NOMO-1 (cell line): ENCODE data around the gene TUBA4B.
A peak's percentile ranks its signal among the peaks of the same experiment; 100 is the strongest.
"Not testable (repeated sequence)": the region's sequence is repeated elsewhere in the genome, so short reads cannot be mapped to it uniquely, and the experiment has no call there.

Experiments
- DNase-seq, 2 experiments: peaks; one replicate each; lab custom pipeline; 2025; ENCODE audit not compliant: unreplicated experiment in 2 of 2; lab: John Stamatoyannopoulos, UW

The TUBA4B gene

DNA sequence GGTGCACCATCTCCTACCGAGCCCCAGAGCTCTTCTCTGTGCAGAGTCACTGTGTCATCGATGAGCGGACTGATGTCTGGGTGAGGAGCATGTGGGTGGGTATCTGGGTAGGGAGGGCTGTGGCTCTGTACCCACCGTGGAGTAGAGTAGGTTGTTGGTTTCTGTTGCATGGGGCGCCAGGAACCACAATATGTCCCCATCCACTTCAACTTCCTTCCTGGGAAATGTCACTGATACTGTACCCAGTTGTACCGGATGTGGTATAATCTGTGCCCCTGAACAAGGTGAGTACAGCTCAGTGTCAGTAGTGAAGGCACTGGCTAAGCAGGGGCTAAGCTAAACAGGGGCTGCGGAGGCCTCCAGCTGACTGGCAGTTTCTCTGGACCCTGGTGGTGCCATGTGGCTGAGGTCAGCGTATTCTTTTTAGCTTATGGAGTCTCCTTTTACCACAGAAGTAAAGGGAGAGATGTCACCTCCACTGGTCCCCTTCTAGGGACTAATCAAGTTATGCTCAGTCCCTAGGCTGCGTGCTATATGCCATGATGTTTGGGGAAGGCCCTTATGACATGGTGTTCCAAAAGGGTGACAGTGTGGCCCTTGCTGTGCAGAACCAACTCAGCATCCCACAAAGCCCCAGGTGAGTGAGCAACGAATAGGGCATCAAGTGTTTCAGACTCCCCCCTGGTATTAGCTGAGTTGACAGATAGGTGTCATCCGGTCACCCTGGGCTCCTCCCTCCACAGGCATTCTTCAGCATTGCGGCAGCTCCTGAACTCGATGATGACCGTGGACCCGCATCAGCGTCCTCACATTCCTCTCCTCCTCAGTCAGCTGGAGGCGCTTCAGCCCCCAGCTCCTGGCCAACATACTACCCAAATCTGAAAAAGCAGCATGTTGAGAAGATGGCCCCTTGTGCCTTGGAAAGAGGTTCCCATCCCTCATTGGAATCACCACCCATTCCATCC lies 5.1 kb upstream of the TUBA4B start:
- no peak for DNase-seq

DNA sequence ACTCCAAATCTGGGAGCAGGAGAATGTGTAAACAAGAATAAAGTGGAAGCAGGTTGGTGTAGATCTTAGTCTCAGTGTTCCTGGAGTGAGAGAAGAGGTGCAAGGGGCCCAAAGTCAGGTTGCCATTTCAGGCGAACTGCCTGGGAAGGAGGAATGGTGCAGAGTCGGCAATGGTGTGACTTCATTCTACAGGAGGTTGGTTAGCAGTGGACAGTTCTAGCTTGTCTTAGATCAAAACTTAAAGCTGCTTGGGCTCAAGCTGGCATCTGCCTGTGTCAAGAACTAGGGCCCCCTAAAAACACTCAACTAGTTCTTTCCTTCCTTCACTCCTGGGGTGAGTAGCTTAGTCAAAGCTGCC lies 4.2 kb upstream of the TUBA4B start:
- no peak for DNase-seq

DNA sequence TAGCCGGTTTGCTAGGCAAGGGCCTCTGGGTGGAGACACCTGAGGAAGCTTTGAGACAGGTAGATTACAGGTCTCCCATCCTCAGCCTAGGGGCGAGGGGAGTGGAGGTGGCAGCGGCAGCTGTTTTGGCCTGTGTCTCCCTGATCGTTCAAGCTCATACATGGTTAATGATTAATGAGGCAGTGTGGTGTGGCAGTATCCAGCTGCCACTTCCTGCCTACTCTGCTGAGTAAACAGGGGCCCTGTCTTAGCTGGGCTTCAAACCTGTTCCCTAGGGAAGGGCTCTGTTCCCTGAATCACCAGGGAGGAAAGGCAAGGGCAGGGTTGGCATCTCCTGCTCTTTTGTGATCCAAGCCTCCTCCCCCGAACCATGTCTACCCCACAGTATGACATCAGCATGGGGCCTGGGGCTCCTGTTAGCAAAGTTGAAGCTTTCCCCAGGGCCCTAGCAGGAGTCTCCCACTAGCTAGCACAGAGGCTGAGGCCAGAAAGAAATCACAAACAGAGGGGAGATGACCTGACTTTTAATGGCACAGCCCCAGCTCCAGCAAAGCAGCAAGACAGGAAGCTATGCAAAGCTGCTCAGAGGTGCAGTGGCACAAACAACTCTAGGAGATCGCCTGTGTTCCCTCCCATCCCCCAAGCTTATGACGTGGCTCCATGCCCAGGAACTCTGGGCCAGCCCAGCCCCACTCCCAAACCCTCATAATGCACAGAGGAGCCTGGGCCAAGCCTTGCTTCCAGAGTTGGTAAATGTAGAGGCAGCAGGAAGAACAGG lies 3.7 kb upstream of the TUBA4B start:
- peak; percentile 47 to 77 for DNase-seq

DNA sequence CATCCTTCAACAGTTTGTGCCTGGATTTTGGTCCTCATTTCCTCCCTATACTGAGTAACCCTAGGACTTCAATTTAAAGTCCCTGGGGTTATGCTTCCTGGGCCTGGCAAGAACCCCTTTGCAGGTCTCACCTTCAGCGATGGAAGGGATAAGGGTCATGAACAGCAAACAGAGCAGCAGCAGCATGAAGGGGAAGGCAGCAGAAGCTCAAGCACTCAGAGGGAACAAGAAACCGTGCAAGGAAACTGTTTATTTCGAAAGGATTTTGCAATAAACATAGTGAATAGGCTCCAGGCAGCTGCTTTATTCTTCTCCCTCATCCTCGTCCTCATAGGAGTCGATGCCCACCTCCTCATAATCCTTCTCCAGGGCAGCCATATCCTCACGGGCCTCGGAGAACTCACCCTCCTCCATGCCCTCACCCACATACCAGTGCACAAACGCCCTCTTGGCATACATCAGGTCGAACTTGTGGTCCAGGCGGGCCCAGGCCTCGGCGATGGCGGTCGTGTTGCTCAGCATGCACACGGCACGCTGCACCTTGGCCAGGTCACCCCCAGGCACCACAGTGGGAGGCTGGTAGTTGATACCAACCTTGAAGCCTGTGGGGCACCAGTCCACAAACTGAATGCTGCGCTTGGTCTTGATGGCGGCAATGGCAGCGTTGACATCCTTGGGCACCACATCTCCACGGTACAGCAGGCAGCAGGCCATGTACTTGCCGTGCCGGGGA lies 2.8 kb upstream of the TUBA4B start:
- DNase-seq, result peak; percentile 61 to 63

DNA sequence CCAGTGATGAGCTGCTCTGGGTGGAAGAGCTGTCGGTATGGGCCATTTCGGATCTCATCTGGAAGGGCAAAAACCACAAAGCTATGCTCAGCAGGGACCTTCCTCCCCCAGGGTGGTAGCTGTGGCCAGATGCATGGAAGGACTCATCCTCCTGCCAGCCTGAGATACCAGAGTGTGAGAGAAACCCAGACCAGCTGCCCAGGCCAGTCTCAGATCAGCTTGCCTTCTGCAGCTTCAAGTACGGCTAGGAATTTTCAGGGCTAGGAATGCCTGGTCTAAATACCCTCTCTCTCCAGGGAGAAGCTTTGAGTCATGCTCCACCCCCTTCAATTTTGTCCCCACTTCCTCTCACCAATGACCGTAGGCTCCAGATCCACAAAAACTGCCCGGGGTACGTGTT lies 1.4 kb upstream of the TUBA4B start:
- no peak for DNase-seq

DNA sequence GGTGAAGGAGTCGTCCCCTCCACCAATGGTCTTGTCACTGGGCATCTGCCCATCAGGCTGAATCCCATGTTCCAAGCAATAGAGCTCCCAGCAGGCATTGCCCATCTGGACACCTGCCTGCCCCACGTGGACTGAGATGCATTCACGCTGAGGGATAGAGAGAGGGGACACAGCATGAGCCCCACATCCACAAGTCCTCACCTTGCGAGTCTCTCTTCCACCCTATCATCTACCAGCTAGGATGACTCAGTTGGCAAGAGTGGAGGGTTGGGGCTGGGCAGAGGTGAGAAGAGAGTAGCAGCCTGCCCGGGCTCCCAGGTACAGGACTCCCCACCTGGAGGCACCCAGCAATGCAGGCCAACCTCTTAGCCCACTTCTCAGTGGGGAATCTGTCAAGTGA lies 959 bp upstream of the TUBA4B start:
- no peak for DNase-seq

DNA sequence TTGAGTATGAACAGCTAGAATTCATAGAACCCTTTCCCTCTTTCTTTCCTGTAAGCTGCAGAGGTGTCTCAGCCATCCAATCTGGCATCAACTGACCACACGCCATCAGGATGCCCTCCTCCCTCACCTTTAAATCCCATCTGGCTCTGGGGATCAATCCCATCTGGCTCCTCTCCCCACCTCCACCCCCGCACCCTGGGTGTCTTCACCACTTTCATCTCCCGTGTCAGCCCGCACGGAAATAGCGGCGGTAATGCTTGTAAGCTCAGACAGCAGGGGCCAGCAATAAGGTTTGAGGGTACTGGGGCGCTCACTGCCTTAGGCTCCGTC lies 508 bp upstream of the TUBA4B start:
- DNase-seq, result no peak

DNA sequence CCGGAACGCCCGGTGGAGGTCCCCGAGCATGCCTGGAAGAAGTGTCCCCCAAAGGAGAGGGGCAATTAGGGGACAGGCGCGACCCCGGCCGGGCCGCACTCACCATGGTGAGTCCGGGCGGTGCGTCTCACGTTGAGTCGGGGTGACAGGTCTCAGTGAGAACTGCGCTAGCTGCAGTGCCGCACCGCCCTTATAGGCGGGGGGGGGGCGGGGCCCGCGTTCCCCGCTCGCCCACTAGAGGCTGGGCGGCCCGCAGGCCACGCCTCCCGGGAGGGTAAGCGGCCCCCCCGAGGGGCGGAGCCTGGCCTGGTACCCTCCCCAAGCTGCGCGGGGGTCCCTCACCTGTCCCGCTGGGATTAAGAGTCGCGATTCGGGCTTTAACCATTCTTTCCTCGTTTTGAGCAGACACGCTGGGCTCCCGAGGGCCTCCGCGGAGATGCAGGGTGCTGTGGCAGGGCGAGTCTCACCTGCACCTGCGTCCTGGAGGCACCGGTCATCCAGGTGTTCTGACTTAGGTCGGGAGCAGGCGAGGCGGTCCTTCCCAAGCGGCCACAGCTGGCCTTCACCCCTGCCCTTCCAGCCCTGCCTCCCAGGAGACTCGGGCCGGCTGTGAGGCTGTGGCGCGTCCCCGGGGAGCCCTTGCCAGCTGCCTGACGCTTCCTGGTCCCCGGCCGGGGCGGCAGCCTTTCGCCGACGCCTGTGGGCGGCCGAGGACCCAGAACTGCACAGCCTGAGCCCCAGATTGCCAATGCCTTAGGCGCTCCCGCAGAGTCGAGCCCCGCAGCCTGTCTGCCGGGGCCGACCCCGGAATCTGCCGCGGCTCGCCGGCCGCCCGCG lies 928 bp downstream of the TUBA4B start, which contains the start of gene TUBA4A:
Gene TUBA4A (minus strand): TSS at position 166 of the 837 bp plus-strand sequence. CDS start 60 bp downstream, at position 106.
- DNase-seq, result peak; percentile 64 to 75

DNA sequence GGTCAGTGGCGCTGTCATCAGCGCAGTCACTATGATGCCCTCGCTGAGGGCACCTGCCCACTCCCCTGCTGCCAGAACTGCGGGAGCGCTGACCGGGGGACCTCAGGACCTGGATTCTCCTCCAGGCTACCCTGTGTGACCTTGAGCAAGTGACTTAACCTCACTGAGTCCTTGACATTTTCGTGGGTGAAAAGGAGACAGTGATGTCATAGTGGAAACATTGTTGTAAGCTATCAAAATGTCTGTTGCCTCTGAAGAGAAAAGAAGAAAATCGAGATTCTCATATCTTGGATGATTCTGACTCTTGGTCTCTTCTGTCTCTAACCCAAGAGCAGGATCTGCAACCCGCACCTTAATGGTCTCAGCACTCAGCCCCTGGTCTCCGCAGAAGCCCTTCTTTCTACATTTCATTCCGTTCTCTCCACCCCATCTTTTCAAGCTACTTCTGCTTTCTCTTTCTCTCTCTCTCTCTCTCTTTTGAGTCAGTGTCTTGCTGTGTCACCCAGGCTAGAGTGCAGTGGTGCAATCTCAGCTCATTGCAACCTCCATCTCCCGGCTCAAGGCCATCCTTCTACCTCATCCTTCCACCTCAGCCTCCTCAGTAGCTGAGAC lies 1.7 kb downstream of the TUBA4B start:
- DNase-seq, result peak; percentile 65 to 89

DNA sequence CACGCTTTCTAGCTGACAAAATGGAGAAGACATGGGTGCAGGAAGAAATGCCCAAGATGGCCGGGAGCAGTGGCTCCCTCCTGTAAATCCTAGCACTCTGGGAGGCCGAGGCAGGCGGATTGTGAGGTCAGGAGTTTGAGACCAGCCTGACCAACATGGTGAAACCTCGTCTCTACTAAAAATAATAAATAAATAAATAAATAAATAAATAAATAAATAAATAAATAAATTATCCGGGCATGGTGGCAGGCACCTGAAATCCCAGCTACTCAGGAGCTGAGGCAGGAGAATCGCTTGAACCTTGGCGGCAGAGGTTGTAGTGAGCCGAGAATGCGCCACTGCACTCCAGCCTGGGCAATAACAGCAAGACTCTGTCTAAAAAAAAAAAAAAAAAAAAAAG lies 5.9 kb downstream of the TUBA4B start:
- not testable (repeated sequence) for DNase-seq

DNA sequence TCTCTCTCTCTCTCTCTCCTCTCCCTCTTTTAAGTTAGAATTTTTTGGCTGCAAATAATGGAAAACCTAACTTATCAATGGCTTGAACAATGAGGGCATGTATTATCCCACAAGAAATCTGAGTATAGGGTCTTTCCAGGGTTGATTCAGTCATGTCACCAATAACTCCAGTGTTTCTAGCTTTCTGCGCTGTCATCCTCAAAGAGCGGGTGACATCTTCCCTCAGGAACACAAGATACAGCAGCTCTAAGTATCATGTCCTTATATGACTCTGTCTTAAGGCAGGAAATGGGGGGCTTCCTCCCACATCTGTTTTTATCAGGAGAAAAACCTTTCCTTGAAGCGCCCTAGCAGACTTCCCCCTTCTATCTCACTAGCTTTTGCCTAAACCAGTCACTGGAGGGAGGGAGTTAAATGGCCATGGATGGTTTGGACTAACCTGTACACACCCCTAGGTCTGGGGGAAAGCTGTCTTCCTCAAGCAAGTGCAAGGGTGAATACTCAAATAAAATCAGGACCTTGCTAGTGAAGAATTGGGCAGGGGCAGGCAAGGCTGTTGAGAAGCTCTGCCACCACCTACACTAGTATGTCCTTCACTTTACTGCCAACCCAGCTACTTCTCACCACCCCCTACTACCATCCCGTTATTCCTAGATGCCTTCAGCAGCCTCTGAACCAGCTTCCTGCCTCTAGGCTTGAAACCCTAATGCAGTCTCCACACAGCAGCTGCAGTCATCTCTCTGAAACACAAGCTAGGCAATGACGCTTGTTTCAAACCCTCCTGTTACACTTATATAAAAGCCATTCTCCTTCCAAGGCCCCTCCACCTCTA lies 8.2 kb downstream of the TUBA4B start:
- DNase-seq, result no peak

DNA sequence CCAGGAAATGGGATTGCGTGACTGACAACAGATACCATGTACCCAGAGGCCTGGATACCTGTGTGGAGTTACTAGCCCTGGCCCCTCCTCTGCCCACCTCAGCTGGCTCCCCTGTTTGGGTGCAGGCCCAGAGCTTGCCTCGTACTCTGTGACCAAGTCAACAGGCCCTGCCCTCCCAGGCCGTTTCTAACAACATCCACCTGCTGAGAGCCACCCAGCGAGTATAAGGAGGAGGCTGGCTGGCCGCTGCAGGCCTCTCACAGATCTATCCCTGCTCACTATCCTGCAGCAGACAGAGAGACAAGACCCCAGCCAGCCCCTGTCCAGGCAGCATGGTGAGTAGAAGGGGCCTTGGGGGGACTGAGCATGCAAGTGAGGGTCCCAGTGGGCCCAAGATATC lies 13.2 kb downstream of the TUBA4B start:
- DNase-seq, result no peak

DNA sequence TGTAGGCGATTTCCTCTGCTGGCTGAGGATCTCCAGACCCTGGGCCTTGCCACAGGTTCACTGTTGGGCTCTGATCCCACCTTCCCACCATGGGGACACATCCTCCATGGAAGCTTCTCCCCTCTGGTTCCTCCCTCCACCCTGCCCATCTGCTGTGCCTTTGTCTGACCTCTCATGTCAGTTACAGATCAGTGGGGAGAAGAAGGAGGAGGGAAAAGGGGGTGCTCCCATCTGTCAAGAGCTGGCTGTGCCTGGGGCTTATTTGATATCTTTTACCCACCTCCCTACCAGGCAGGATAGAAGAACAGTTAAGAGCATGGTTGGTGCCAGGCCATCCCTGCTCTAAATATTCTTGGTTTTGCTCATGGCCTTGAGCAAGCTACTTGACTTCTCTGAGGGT lies 13.8 kb downstream of the TUBA4B start:
- no peak for DNase-seq

DNA sequence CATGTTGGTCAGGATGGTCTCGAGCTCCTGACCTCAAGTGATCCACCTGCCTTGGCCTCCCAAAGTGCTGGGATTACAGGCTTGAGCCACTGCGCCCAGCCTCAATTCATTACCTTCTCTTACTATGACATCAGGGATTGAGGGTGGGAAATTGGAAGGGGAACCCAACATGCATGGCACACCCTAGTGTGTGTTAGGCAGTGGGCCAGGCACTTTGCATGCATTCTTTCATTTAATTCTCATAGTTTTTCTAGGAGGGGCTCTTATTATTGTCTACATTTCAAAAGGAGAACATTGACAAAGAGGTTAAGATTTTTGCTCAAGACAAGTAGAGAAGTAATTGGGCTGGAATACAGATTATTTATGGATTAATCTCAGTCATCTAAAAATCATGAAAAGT lies 15.3 kb downstream of the TUBA4B start:
- DNase-seq, result no peak

DNA sequence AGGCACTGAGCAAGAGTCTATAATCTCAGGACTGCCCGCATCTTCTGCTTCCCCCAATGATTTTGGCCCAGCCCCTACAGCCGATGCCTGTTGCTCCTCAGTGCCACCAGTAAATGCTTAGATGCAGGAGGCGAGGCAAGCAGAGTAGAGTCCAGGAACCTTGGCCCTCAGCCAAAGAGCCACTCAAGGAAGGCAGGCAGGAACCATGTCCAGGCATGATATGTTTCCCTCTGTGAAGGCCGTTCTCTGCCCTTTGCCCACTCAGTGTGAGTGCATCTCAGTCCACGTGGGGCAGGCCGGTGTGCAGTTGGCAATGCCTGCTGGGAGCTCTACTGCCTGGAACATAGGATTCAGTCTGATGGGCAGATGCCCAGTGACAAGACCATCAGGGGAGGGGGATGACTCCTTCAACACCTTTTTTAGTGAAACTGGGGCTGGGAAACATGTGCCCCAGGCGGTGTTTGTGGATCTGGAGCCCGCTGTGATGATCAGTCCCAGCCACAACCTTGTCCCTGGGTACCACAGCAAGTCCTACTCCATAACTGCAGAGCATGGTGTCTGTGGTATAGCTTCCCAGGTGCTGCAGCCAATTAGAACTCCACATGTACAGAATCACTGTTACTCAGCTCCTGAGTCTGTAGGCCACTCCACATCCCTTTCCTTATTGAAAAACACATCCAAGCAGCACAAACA lies 16.5 kb downstream of the TUBA4B start:
- DNase-seq, result no peak

DNA sequence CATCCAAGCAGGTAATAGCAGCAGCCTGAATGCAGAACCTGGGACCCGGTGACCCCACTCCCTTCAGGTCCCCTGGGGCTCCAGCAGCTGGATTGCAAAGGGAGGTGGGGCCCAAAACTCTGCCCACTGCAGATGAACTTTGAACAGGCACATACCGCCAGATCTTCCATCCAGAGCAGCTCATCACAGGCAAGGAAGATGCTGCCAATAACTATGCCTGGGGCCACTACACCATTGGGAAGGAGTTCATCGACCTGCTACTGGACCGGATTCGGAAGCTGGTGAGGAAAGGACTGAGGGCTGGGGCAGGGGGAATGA lies 17.0 kb downstream of the TUBA4B start:
- no peak for DNase-seq

DNA sequence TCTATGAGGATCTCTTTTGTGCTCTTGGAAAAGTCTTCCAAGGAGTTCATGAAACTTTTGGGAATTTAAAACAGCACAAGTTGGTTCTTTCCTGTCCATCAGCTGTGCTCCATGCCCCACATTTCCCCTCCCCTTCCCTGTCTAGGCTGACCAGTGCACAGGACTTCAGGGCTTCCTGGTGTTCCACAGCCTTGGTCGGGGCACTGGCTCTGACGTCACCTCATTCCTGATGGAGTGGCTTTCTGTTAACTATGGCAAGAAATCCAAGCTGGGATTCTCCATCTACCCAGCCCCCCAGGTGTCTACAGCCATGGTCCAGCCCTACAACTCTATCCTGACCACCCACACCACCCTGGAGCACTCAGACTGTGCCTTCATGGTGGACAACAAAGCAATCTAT lies 18.0 kb downstream of the TUBA4B start:
- no peak for DNase-seq

DNA sequence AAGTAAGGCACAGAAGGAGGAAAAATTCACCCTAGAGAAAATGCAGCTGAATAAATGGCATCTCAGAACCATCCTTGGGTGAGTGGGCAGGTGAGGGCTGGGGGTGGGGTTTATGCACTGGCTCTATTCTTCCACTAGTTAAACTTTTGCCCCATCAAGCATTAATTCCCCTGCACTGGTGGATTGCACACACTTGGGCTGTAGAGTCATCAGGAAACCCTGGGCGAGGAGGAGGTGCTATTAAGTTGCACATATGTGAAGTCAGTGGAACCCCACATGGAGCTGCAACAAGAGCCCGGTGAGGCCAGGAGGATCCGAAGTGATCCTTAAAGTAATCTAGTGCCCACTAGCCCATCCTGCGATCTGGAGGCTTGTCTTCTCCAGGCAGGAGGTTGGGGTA lies 19.3 kb downstream of the TUBA4B start:
- no peak for DNase-seq

DNA sequence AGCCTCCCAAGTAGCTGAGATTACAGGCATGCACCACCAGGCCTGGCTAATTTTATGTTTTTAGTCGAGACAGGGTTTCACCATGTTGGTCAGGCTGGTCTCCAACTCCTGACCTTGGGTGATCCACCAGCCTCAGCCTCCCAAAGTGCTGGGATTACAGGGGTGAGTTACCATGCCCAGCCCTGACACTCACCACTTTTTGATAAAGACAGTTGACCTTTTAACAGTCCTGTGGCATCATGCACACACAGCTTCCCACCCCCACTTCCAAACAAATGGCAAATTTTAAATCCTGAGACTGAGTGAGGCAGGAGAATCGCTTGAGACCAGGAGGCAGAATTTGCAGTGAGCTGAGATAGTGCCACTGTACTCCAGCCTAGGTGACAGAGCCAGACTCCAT lies 20.0 kb downstream of the TUBA4B start:
- no peak for DNase-seq
